ENCODE results near the gene CEACAM1. TPM values are rescaled to one million over a fixed set of nuclear protein-coding genes. Genes with fewer than 3 reads are reported as not detected.
A peak's percentile ranks its signal among the peaks of the same experiment; 100 is the strongest.

The CEACAM1 gene
- total and polyA plus RNA-seq, 2 of the 13 experiments (the other 11 are each of a cell fraction or from before 2014, with no cell fraction given), result 13.5 to 332 TPM

DNA sequence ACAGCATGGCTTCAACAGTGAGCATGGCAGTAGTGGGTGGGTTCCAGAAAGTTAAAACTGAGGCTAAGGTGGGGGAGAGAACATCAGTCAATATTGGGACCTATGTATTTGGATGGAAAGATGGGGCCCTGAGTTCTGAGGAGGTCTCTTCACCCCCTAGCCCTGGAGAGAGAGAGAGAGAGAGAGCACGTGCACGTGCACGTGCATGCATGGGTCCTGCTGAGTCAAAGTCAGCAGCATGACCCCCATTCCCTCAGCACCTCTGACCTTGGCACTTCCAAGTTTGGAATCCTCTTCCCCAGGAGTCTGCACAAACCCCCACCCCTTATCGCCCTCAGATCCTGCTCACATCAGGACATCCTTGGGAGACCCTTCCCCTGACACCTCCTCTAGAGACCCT is 32.5 kb upstream of the CEACAM1 start:
- Histone ChIP-seq H3K9ac (ENCODE audit: insufficient read depth, low read depth, low read length) (no peak overlapping the region), H3K79me2 (ENCODE audit: insufficient read depth, low read length) (no peaks in the 10 kb centered on the region), H3K4me2 (ENCODE audit: low read depth, low read length) (no peak overlapping the region), H3K27ac (ENCODE audit: extremely low read length, insufficient read depth, low read length) (no peak overlapping the region), H3K4me1 (ENCODE audit: insufficient read depth, low read length) (peaks cover 67% of the 10 kb centered on the region), H4K20me1 (ENCODE audit: insufficient read depth, low read length) (no peaks in the 10 kb centered on the region), H3K36me3 (replicated peaks in 1 of 2; ENCODE audit: control insufficient read depth in 1 of 2, insufficient read depth in 2 of 2, low read length in 2 of 2) (no peaks in the 10 kb centered on the region), H3K9me3 (ENCODE audit: low read length) (peaks cover 9% of the 10 kb centered on the region; the same call in 1 of the 2 replicates), H3K27me3 (ENCODE audit: control insufficient read depth in 1 of 2, insufficient read depth in 2 of 2, low read length in 2 of 2) (peaks cover 2 to 12% of the 10 kb centered on the region in 2 experiments; a peak in 4 of 5 replicates), H3K4me3 (replicated peaks in 1 of 3; ENCODE audit: insufficient read depth in 1 of 3, low read depth in 2 of 3, low read length in 3 of 3) (no peak overlapping the region), H2AFZ (ENCODE audit: low read length) (no peak overlapping the region)
- 7% methylated on average over 4 of the region's 4 CpGs for WGBS (ENCODE audit: low lambda C conversion rate)
- in situ Hi-C loops (cut with HindIII; ENCODE audit: extremely low pct_ligation_motif_present, low pct_unique_long_range_greater_than_20kb), result no loop called here
- DNase-seq (ENCODE audit: low spot score) (no peak), ATAC-seq (no peak), FAIRE-seq (no peak)
- intact Hi-C loops (cut with micrococcal nuclease; ENCODE audit: unreplicated experiment), result no loop called here
- no TSS peak for BruUV-seq (replicated peaks)
- POLR2A ChIA-PET, result no interaction called here
- CTCF ChIA-PET (ENCODE audit: low intra/inter-chr PET ratio, low total read pairs), result no interaction called here
- no peak for TF ChIP-seq SMAD1 (CRISPR knock-in tag; IDR thresholded peaks at IDR 0.05; ENCODE audit: borderline replicate concordance, low read depth)
- no peak for TF ChIP-seq AHR (CRISPR knock-in tag; IDR thresholded peaks at IDR 0.05)
- TF ChIP-seq GZF1 (CRISPR knock-in tag; IDR thresholded peaks at IDR 0.05), result no peak
- TF ChIP-seq, protein P1, sequence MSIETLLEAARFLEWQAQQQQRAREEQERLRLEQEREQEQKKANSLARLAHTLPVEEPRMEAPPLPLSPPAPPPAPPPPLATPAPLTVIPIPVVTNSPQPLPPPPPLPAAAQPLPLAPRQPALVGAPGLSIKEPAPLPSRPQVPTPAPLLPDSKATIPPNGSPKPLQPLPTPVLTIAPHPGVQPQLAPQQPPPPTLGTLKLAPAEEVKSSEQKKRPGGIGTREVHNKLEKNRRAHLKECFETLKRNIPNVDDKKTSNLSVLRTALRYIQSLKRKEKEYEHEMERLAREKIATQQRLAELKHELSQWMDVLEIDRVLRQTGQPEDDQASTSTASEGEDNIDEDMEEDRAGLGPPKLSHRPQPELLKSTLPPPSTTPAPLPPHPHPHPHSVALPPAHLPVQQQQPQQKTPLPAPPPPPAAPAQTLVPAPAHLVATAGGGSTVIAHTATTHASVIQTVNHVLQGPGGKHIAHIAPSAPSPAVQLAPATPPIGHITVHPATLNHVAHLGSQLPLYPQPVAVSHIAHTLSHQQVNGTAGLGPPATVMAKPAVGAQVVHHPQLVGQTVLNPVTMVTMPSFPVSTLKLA (IDR thresholded peaks at IDR 0.05), result peak; percentile 80
- no peak for TF ChIP-seq ZNF333 (CRISPR knock-in tag; IDR thresholded peaks at IDR 0.05; ENCODE audit: borderline replicate concordance)
- peak; percentile 73 for TF ChIP-seq ARNTL (CRISPR knock-in tag; IDR thresholded peaks at IDR 0.05)
- TF ChIP-seq, protein P2, sequence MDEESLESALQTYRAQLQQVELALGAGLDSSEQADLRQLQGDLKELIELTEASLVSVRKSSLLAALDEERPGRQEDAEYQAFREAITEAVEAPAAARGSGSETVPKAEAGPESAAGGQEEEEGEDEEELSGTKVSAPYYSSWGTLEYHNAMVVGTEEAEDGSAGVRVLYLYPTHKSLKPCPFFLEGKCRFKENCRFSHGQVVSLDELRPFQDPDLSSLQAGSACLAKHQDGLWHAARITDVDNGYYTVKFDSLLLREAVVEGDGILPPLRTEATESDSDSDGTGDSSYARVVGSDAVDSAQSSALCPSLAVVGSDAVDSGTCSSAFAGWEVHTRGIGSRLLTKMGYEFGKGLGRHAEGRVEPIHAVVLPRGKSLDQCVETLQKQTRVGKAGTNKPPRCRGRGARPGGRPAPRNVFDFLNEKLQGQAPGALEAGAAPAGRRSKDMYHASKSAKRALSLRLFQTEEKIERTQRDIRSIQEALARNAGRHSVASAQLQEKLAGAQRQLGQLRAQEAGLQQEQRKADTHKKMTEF (CRISPR knock-in tag; IDR thresholded peaks at IDR 0.05), result no peak
- TF ChIP-seq, protein P3, sequence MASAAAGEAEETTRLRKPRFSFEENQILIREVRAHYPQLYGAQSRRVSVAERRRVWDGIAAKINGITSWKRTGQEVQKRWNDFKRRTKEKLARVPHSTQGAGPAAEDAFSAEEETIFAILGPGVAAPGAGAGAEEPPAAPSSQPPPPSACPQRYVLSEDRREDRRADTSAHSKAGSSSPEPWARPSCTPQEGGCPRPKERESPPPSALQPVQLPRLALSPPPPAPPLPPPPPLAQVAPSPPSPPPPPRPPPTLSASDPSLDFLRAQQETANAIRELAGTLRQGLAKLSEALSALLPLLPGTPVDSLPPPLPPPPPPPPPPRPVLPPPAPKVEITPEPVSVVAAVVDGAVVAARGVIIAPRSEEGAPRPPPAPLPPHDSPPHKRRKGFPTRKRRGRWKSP (CRISPR knock-in tag; IDR thresholded peaks at IDR 0.05), result no peak
- TF ChIP-seq, protein P4, sequence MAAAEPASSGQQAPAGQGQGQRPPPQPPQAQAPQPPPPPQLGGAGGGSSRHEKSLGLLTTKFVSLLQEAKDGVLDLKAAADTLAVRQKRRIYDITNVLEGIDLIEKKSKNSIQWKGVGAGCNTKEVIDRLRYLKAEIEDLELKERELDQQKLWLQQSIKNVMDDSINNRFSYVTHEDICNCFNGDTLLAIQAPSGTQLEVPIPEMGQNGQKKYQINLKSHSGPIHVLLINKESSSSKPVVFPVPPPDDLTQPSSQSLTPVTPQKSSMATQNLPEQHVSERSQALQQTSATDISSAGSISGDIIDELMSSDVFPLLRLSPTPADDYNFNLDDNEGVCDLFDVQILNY (CRISPR knock-in tag; conservative IDR thresholded peaks at IDR 0.05), result no peak
- no peak for TF ChIP-seq ZNF878 (CRISPR knock-in tag; IDR thresholded peaks at IDR 0.05)
- peak; percentile 82 for TF ChIP-seq BHLHE40 (IDR thresholded peaks at IDR 0.05; ENCODE audit: low read length)
- no peak for TF ChIP-seq ZNF703 (CRISPR knock-in tag; IDR thresholded peaks at IDR 0.05; ENCODE audit: borderline replicate concordance)
- no peak for TF ChIP-seq ZNF24 (IDR thresholded peaks at IDR 0.05)
- TF ChIP-seq, protein P5, sequence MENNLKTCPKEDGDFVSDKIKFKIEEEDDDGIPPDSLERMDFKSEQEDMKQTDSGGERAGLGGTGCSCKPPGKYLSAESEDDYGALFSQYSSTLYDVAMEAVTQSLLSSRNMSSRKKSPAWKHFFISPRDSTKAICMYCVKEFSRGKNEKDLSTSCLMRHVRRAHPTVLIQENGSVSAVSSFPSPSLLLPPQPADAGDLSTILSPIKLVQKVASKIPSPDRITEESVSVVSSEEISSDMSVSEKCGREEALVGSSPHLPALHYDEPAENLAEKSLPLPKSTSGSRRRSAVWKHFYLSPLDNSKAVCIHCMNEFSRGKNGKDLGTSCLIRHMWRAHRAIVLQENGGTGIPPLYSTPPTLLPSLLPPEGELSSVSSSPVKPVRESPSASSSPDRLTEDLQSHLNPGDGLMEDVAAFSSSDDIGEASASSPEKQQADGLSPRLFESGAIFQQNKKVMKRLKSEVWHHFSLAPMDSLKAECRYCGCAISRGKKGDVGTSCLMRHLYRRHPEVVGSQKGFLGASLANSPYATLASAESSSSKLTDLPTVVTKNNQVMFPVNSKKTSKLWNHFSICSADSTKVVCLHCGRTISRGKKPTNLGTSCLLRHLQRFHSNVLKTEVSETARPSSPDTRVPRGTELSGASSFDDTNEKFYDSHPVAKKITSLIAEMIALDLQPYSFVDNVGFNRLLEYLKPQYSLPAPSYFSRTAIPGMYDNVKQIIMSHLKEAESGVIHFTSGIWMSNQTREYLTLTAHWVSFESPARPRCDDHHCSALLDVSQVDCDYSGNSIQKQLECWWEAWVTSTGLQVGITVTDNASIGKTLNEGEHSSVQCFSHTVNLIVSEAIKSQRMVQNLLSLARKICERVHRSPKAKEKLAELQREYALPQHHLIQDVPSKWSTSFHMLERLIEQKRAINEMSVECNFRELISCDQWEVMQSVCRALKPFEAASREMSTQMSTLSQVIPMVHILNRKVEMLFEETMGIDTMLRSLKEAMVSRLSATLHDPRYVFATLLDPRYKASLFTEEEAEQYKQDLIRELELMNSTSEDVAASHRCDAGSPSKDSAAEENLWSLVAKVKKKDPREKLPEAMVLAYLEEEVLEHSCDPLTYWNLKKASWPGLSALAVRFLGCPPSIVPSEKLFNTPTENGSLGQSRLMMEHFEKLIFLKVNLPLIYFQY (CRISPR knock-in tag; IDR thresholded peaks at IDR 0.05; ENCODE audit: borderline replicate concordance), result no peak
- TF ChIP-seq ZNF749 (CRISPR knock-in tag; IDR thresholded peaks at IDR 0.05; ENCODE audit: borderline replicate concordance), result no peak

Data from HepG2 (cell line).